Progenitor cell of endocrine pancreas (in vitro differentiated cells): Measurements from ENCODE around the gene EIF2B1. TPM values are rescaled to one million over a fixed set of nuclear protein-coding genes. Genes with fewer than 3 reads are reported as not detected.

Experiments
- DNase-seq: peaks from one replicate; pipeline ENCODE4 v3.0.0; 2021; ENCODE audit warnings: low spot score; ENCODE audit not compliant: unreplicated experiment
- H3K27ac Mint-ChIP-seq: 2 replicates; pipeline ENCODE4 v1.8.0; 2021; ENCODE audit warnings: mild to moderate bottlenecking, moderate library complexity, mixed read lengths
- H3K27me3 Mint-ChIP-seq: 2 replicates; pipeline ENCODE4 v1.8.0; 2021; ENCODE audit warnings: mixed read lengths
- H3K36me3 Mint-ChIP-seq: 2 replicates; pipeline ENCODE4 v1.8.0; 2022; ENCODE audit warnings: mixed read lengths; ENCODE audit not compliant: insufficient read depth
- H3K4me1 Mint-ChIP-seq: 2 replicates; pipeline ENCODE4 v1.8.0; 2021; ENCODE audit warnings: low read depth, mixed read lengths
- H3K4me3 Mint-ChIP-seq: 2 replicates; pipeline ENCODE4 v1.8.0; 2021; ENCODE audit warnings: low read depth, mild to moderate bottlenecking, moderate library complexity, mixed read lengths
- H3K9me3 Mint-ChIP-seq: 2 replicates; pipeline ENCODE4 v1.8.0; 2021; ENCODE audit warnings: low read depth, mixed read lengths
- total RNA-seq: library from RNA; stranded (reverse); gene quantifications from 2 replicates; pipeline ENCODE4 v1.2.1, GENCODE V29; 2021
- TF ChIP-seq, protein P1 (sequence below): fragments of 200-600 bp; sonication (generic); IDR thresholded peaks from one replicate; pipeline ENCODE4 v1.5.0; 2021; ENCODE audit warnings: antibody characterized with exemption, mild to moderate bottlenecking; ENCODE audit not compliant: unreplicated experiment

EIF2B1 gene
- total RNA-seq, 1 donor from 2014 or later, result 46.8 TPM

DNA sequence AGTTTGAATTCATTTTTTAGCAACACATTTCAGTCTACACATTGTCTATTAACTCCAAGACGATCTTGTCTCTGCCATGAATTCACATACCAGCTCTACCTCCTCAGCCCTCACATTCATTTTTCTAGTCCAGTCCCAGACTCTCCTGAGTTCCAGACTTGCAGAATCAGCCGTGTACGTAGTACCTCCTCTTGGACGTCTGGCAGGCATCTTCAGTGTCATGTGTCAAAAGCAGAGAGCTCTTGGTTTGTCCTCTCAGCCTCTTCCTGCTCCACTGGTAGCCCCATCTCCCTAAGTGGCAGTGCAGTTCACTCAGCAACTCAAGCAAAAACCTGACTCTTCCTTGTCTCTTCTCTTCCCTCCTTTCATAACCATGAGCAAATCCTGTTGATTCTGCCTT, 22.9 kb upstream of the EIF2B1 start:
- no peaks in the 10 kb centered on the region for H3K27me3 Mint-ChIP-seq
- no peak overlapping the region for H3K27ac Mint-ChIP-seq
- no peak overlapping the region for H3K4me3 Mint-ChIP-seq
- no peak for DNase-seq
- no peaks in the 10 kb centered on the region for H3K4me1 Mint-ChIP-seq
- peaks cover 9% of the 10 kb centered on the region for H3K36me3 Mint-ChIP-seq
- no peaks in the 10 kb centered on the region for H3K9me3 Mint-ChIP-seq
- TF ChIP-seq, protein P1, sequence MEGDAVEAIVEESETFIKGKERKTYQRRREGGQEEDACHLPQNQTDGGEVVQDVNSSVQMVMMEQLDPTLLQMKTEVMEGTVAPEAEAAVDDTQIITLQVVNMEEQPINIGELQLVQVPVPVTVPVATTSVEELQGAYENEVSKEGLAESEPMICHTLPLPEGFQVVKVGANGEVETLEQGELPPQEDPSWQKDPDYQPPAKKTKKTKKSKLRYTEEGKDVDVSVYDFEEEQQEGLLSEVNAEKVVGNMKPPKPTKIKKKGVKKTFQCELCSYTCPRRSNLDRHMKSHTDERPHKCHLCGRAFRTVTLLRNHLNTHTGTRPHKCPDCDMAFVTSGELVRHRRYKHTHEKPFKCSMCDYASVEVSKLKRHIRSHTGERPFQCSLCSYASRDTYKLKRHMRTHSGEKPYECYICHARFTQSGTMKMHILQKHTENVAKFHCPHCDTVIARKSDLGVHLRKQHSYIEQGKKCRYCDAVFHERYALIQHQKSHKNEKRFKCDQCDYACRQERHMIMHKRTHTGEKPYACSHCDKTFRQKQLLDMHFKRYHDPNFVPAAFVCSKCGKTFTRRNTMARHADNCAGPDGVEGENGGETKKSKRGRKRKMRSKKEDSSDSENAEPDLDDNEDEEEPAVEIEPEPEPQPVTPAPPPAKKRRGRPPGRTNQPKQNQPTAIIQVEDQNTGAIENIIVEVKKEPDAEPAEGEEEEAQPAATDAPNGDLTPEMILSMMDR, result no peak

DNA sequence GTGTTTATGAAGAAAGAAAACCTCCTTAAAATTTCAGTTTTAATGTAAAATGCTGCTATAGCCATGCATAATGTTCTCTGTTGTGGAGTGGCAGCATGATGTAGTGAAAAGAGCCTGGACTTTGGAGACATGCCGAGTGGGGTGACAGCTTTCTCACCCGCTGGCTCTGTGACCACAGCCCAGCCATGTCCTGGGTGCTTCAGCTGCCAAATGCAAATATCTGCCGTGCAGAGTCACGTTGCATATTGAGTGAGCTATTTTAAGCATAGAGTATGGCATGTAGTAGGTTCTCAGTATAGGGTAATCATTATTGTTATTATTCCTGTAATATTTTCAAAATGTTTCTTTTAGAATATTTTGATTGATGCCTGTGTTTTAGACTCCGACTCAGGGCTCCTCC, 21.9 kb upstream of the EIF2B1 start:
- Mint-ChIP-seq H3K9me3 (no peaks in the 10 kb centered on the region), H3K27me3 (no peaks in the 10 kb centered on the region), H3K36me3 (peaks cover 11% of the 10 kb centered on the region), H3K4me3 (no peak overlapping the region), H3K27ac (no peak overlapping the region), H3K4me1 (no peaks in the 10 kb centered on the region)
- TF ChIP-seq, protein P1, result no peak
- DNase-seq, result no peak

DNA sequence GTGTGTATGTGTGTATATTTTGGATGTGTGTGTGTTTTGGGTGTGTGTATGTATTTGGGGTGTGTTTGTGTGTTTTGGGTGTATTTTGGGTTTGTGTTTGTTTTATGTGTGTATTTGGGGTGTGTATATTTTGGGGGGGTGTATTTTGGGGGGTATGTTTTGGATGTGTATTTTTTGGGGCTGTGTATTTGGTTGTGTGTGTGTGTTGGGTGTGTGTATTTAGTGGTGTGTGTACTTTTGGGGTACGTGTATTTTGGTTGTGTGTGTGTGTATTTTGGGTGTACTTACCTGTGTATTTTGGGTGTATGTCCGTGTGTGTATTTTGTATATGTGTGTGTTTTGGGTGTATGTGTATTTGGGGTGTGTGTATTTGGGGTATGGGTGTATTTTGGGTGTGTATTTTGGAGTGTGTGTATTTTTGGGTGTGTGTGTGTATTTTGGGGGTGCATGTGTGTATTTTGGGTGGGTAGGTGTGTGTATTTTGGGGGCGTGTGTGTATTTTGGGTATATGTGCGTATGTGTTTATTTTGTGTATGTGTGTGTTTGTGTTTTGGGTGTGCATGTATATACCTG, 20.7 kb upstream of the EIF2B1 start:
- Mint-ChIP-seq H3K36me3 (peaks cover 6% of the 10 kb centered on the region), H3K4me3 (no peak overlapping the region), H3K27me3 (no peaks in the 10 kb centered on the region), H3K27ac (no peak overlapping the region), H3K9me3 (no peaks in the 10 kb centered on the region), H3K4me1 (no peaks in the 10 kb centered on the region)
- DNase-seq, result no peak
- TF ChIP-seq, protein P1, result no peak

DNA sequence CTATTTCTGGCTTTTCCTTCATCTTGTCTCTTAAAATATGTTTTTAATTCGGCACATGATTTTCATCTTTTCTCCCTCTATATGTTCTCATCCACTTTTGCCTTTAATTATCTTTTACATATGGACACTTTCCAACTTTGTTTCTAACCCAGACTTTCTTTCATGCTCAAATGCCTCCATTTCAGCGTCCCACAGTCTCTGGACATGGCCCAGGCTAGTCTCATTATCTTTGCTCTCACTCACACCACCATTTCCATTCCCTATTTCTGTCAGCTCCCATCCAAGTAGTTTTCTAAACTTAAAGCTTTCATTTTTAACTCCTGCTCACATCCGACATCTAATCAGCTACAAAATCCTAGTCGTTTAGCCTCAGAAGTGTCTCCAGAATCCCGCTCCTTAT, 14.9 kb upstream of the EIF2B1 start:
- Mint-ChIP-seq H3K36me3 (peaks cover 2% of the 10 kb centered on the region), H3K27ac (no peak overlapping the region)

DNA sequence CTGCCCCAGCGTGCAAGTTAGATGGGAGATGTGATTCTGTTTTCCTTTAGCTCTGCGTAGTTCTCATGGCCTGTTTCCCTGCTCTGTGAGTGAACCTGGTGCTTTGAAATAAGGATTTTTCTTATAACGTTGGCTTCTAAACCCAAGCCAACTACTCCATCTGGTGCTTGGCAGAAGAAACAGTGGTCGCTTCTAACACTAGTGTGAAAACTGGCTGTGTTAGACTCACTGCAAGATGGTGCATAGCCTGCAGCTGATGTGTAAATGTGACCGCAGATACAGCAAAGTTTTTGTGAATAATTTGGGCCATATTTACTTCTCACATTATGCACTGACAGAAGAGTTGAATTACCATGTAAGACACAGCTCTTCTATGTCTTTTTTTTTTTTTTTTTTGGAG, 12.4 kb upstream of the EIF2B1 start:
- Mint-ChIP-seq H3K36me3 (peaks cover 2% of the 10 kb centered on the region), H3K27me3 (no peaks in the 10 kb centered on the region), H3K4me1 (no peaks in the 10 kb centered on the region), H3K9me3 (no peaks in the 10 kb centered on the region), H3K27ac (no peak overlapping the region), H3K4me3 (no peak overlapping the region)
- TF ChIP-seq, protein P1, result no peak
- DNase-seq, result no peak

More for the DNA sequence above, 14.9 kb upstream of the EIF2B1 start:
- Mint-ChIP-seq H3K4me3 (no peak overlapping the region), H3K9me3 (no peaks in the 10 kb centered on the region), H3K27me3 (no peaks in the 10 kb centered on the region), H3K4me1 (no peaks in the 10 kb centered on the region)
- DNase-seq, result no peak
- TF ChIP-seq, protein P1, result no peak
